Calu3 (cell line): ENCODE results near the gene DBR1. TPM values are rescaled to one million over a fixed set of nuclear protein-coding genes. Genes with fewer than 3 reads are reported as not detected.
A peak's percentile ranks its signal among the peaks of the same experiment; 100 is the strongest.

Experiments used
- BruUV-seq: library from RNA; stranded (reverse); fragments of 400-500 nt; replicated peaks from 2 replicates; lab custom pipeline; 2021; lab: Mats Ljungman, UMichigan
- CTCF ChIA-PET: fragments of 300-600 bp; sonication (Branson Sonifier 250); formaldehyde crosslinking; loops from one replicate; lab custom pipeline; 2022; ENCODE audit warnings: antibody characterized with exemption; lab: Charles Lee
- DNase-seq: peaks from one replicate; pipeline ENCODE4 v3.0.0; 2022
- H3K27ac Mint-ChIP-seq: one replicate; pipeline ENCODE4 v1.8.0; 2022; ENCODE audit warnings: mixed read lengths; ENCODE audit not compliant: unreplicated experiment
- H3K27me3 Mint-ChIP-seq: one replicate; pipeline ENCODE4 v1.8.0; 2022; ENCODE audit warnings: mixed read lengths; ENCODE audit not compliant: unreplicated experiment
- H3K36me3 Mint-ChIP-seq: one replicate; pipeline ENCODE4 v1.8.0; 2022; ENCODE audit warnings: mild to moderate bottlenecking, moderate library complexity, mixed read lengths; ENCODE audit not compliant: insufficient read depth, unreplicated experiment
- H3K4me1 Mint-ChIP-seq: one replicate; pipeline ENCODE4 v1.8.0; 2022; ENCODE audit warnings: mild to moderate bottlenecking, low read depth, mixed read lengths; ENCODE audit not compliant: unreplicated experiment
- H3K4me3 Mint-ChIP-seq: one replicate; pipeline ENCODE4 v1.8.0; 2022; ENCODE audit warnings: mild to moderate bottlenecking, low read depth, moderate library complexity, mixed read lengths; ENCODE audit not compliant: unreplicated experiment
- H3K9me3 Mint-ChIP-seq: one replicate; pipeline ENCODE4 v1.8.0; 2022; ENCODE audit warnings: low read depth, mixed read lengths; ENCODE audit not compliant: unreplicated experiment
- intact Hi-C: fragments of 100-400 bp; cut with micrococcal nuclease; formaldehyde crosslinking; loops from one replicate; pipeline ENCODE4 v1.10.0; 2022; ENCODE audit not compliant: unreplicated experiment
- total RNA-seq: library from RNA; stranded (reverse); gene quantifications from 2 replicates; pipeline ENCODE4 v1.2.3, GENCODE V29; 2022
- TF ChIP-seq, protein P1 (sequence below): fragments of 200-600 bp; IDR thresholded peaks from one replicate; pipeline ENCODE4 v1.8.0; 2022; ENCODE audit warnings: antibody characterized with exemption; ENCODE audit not compliant: unreplicated experiment

Gene DBR1
- total RNA-seq, 1 experiment from 2014 or later: 30.8 TPM

DNA sequence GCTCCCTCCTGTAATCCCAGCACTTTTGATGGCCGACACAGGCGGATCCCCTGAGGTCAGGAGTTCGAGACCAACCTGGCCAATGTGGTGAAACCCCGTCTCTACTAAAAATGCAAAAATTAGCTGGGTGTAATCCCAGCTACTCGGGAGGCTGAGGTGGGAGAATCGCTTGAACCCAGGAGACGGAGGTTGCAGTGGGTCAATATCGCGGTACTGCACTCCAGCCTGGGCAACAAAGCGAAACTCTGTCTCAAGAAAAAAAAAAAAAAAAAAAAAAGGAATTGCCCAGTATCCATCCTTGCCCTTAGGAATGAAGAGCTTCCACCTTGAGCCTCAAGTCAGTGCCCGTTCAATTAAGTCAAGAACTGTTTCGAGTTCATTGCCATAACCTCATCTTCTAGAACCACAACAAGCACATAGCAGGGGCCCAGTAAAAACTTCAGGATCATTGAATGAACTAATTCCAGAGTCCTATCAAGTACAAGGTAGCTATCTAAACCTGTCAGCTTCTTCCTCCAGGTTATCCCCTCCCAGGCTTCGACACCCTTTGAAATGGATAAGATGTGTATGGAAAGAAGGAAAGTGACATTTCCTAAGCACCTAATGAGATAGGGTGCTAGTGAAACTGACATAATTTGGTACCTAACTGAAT, 826 bp downstream of the DBR1 start:
- CTCF ChIA-PET: interaction anchor here (0.6 to 2.1 kb wide), 9 partner anchors 9 to 1292 kb away, joined by 3 to 20 read pairs (median 5); no protein-coding TSS in a partner anchor
- peak overlapping the region; percentile 82 for H3K27ac Mint-ChIP-seq
- BruUV-seq: TSS peak; percentile 33
- peaks cover 31% of the 10 kb centered on the region for H3K36me3 Mint-ChIP-seq
- H3K9me3 Mint-ChIP-seq: no peaks in the 10 kb centered on the region
- peak overlapping the region; percentile 91 for H3K4me3 Mint-ChIP-seq
- TF ChIP-seq, protein P1, sequence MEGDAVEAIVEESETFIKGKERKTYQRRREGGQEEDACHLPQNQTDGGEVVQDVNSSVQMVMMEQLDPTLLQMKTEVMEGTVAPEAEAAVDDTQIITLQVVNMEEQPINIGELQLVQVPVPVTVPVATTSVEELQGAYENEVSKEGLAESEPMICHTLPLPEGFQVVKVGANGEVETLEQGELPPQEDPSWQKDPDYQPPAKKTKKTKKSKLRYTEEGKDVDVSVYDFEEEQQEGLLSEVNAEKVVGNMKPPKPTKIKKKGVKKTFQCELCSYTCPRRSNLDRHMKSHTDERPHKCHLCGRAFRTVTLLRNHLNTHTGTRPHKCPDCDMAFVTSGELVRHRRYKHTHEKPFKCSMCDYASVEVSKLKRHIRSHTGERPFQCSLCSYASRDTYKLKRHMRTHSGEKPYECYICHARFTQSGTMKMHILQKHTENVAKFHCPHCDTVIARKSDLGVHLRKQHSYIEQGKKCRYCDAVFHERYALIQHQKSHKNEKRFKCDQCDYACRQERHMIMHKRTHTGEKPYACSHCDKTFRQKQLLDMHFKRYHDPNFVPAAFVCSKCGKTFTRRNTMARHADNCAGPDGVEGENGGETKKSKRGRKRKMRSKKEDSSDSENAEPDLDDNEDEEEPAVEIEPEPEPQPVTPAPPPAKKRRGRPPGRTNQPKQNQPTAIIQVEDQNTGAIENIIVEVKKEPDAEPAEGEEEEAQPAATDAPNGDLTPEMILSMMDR: no peak
- no peaks in the 10 kb centered on the region for H3K27me3 Mint-ChIP-seq
- peaks cover 19% of the 10 kb centered on the region for H3K4me1 Mint-ChIP-seq
- peak; percentile 19 for DNase-seq
- intact Hi-C loops: no loop called here

DNA sequence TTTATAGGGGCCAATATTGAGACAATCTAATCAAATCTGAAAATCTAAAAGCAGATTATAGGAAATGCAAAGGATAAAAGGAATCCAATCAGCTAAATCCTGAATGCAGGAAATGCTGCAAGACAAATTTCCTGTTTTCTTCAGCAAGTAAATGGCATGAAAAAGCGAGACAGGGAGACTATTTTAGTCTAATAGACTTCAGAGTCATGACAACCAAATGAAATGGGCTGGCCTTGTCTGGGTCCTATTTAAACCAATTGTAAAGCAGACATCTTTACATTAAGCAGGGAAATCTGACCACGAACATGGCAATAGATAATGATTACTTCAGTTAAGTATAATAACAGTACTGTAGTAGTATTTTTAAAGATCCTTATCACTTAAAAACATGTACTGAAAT, 2.1 kb downstream of the DBR1 start:
- Mint-ChIP-seq H3K9me3 (no peaks in the 10 kb centered on the region), H3K36me3 (peaks cover 35% of the 10 kb centered on the region), H3K4me1 (peaks cover 19% of the 10 kb centered on the region), H3K27ac (no peak overlapping the region), H3K27me3 (no peaks in the 10 kb centered on the region), H3K4me3 (no peak overlapping the region)
- DNase-seq: no peak
- TF ChIP-seq, protein P1: no peak
- intact Hi-C loops: no loop called here
- CTCF ChIA-PET: no interaction called here
- no TSS peak for BruUV-seq

DNA sequence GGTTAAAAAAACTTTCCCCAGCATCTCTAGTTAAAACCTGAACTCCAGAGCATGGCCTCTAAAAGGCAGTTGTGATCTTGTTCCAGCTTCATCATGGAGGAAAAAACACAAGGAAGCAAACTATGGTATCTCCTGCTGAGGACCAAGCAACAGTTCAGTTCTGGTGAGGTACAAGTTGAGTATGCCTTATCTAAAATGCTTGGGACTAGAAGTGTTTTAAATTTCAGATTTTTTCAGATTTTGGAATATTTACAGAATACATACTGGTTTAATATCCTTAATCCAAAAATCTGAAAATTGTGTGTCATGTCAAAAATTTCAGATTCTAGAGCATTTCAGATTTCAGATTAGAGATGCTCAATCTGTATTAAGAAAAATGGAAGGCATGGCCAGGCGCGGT, 9.7 kb downstream of the DBR1 start:
- Mint-ChIP-seq H3K9me3 (no peaks in the 10 kb centered on the region), H3K4me3 (no peak overlapping the region), H3K36me3 (peaks cover 15% of the 10 kb centered on the region), H3K27me3 (no peaks in the 10 kb centered on the region), H3K4me1 (no peaks in the 10 kb centered on the region), H3K27ac (no peak overlapping the region)
- TF ChIP-seq, protein P1: no peak
- CTCF ChIA-PET: no interaction called here
- no TSS peak for BruUV-seq
- no peak for DNase-seq
- intact Hi-C loops: no loop called here

DNA sequence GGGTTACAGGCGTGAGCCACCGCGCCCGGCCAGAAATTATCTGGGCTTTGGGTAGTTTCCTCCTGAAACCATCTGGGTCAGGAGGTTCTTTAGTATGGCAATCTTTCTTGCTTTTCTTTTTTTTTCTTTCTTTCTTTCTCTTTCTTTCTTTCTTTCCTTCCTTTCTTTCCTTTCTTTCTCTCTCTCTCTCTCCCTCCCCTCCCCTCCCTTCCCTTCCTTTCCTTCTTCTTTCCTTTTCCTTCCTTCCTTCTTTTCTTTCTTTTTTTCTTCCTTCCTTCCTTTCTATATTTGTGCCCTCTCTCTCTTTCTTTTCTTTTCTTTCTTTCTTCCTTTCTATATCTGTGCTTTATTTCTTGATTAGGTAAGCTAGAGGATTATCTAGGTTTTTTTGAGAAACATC, 17.0 kb downstream of the DBR1 start:
- no peak for DNase-seq
- Mint-ChIP-seq H3K27ac (no peak overlapping the region), H3K36me3 (no peaks in the 10 kb centered on the region), H3K4me3 (no peak overlapping the region), H3K4me1 (no peaks in the 10 kb centered on the region), H3K27me3 (no peaks in the 10 kb centered on the region), H3K9me3 (peaks cover 8% of the 10 kb centered on the region)
- no TSS peak for BruUV-seq
- CTCF ChIA-PET: no interaction called here
- intact Hi-C loops: no loop called here
- TF ChIP-seq, protein P1: no peak
